ENCODE results near the gene EML4.
"Not testable (repeated sequence)": the region's sequence is repeated elsewhere in the genome, so short reads cannot be mapped to it uniquely, and the experiment has no call there.

EML4 gene

GRCh38 chr2:42368817-42369531 lies 199.8 kb downstream of the EML4 start:
- no peak overlapping the region for H3K4me3 ChIP-seq (ENCODE audit: low read depth in 1 of 2, low read length in 2 of 2)
- H3K27me3 ChIP-seq (ENCODE audit: control insufficient read depth in 1 of 2, insufficient read depth in 2 of 2, low read length in 2 of 2), result no peaks in the 10 kb centered on the region
- H3K27ac ChIP-seq (ENCODE audit: low read depth, low read length), result no peak overlapping the region
- H3K9me3 ChIP-seq (ENCODE audit: control insufficient read depth in 1 of 2, low read length in 2 of 2), result no peaks in the 10 kb centered on the region
- H3K36me3 ChIP-seq (ENCODE audit: control insufficient read depth in 1 of 2, insufficient read depth in 2 of 2, low read length in 2 of 2), result no peaks in the 10 kb centered on the region
- H3K4me1 ChIP-seq (ENCODE audit: control insufficient read depth in 1 of 2, insufficient read depth in 2 of 2, low read length in 2 of 2), result peaks cover 27 to 34% of the 10 kb centered on the region in 2 donors
- no peak overlapping the region for H3K9ac ChIP-seq (ENCODE audit: low read depth in 1 of 2, low read length in 2 of 2)

- no peak overlapping the region for H3K9ac ChIP-seq (ENCODE audit: low read depth in 1 of 2, low read length in 2 of 2)
- H3K36me3 ChIP-seq (ENCODE audit: control insufficient read depth in 1 of 2, insufficient read depth in 2 of 2, low read length in 2 of 2), result no peaks in the 10 kb centered on the region
- H3K4me3 ChIP-seq (ENCODE audit: low read depth in 1 of 2, low read length in 2 of 2), result no peak overlapping the region
- H3K27me3 ChIP-seq (ENCODE audit: control insufficient read depth in 1 of 2, insufficient read depth in 2 of 2, low read length in 2 of 2), result no peaks in the 10 kb centered on the region
- peaks cover 27 to 34% of the 10 kb centered on the region in 2 donors for H3K4me1 ChIP-seq (ENCODE audit: control insufficient read depth in 1 of 2, insufficient read depth in 2 of 2, low read length in 2 of 2)
- no peak overlapping the region for H3K27ac ChIP-seq (ENCODE audit: low read depth, low read length)
- no peaks in the 10 kb centered on the region for H3K9me3 ChIP-seq (ENCODE audit: control insufficient read depth in 1 of 2, low read length in 2 of 2)
These were observed 200.5 kb downstream of the EML4 start for GRCh38 chr2:42369532-42370229.

GRCh38 chr2:42371611-42372473 lies 202.7 kb downstream of the EML4 start:
- Histone ChIP-seq H3K9ac (ENCODE audit: low read depth in 1 of 2, low read length in 2 of 2) (no peak overlapping the region), H3K4me3 (ENCODE audit: low read depth in 1 of 2, low read length in 2 of 2) (no peak overlapping the region), H3K27me3 (ENCODE audit: control insufficient read depth in 1 of 2, insufficient read depth in 2 of 2, low read length in 2 of 2) (no peaks in the 10 kb centered on the region), H3K36me3 (ENCODE audit: control insufficient read depth in 1 of 2, insufficient read depth in 2 of 2, low read length in 2 of 2) (no peaks in the 10 kb centered on the region), H3K27ac (ENCODE audit: low read depth, low read length) (no peak overlapping the region), H3K4me1 (ENCODE audit: control insufficient read depth in 1 of 2, insufficient read depth in 2 of 2, low read length in 2 of 2) (peaks cover 27 to 34% of the 10 kb centered on the region in 2 donors), H3K9me3 (ENCODE audit: control insufficient read depth in 1 of 2, low read length in 2 of 2) (no peaks in the 10 kb centered on the region)

GRCh38 chr2:42372474-42373200 lies 203.5 kb downstream of the EML4 start:
- H3K4me3 ChIP-seq (ENCODE audit: low read depth in 1 of 2, low read length in 2 of 2), result no peak overlapping the region
- no peaks in the 10 kb centered on the region for H3K27me3 ChIP-seq (ENCODE audit: control insufficient read depth in 1 of 2, insufficient read depth in 2 of 2, low read length in 2 of 2)
- H3K9ac ChIP-seq (ENCODE audit: low read depth in 1 of 2, low read length in 2 of 2), result no peak overlapping the region
- no peaks in the 10 kb centered on the region for H3K9me3 ChIP-seq (ENCODE audit: control insufficient read depth in 1 of 2, low read length in 2 of 2)
- peaks cover 27 to 34% of the 10 kb centered on the region in 2 donors for H3K4me1 ChIP-seq (ENCODE audit: control insufficient read depth in 1 of 2, insufficient read depth in 2 of 2, low read length in 2 of 2)
- H3K27ac ChIP-seq (ENCODE audit: low read depth, low read length), result no peak overlapping the region
- H3K36me3 ChIP-seq (ENCODE audit: control insufficient read depth in 1 of 2, insufficient read depth in 2 of 2, low read length in 2 of 2), result no peaks in the 10 kb centered on the region

- no peak overlapping the region for H3K27ac ChIP-seq (ENCODE audit: low read depth, low read length)
- no peaks in the 10 kb centered on the region for H3K27me3 ChIP-seq (ENCODE audit: control insufficient read depth in 1 of 2, insufficient read depth in 2 of 2, low read length in 2 of 2)
- no peak overlapping the region for H3K9ac ChIP-seq (ENCODE audit: low read depth in 1 of 2, low read length in 2 of 2)
- H3K4me1 ChIP-seq (ENCODE audit: control insufficient read depth in 1 of 2, insufficient read depth in 2 of 2, low read length in 2 of 2), result peaks cover 13 to 22% of the 10 kb centered on the region in 2 donors
- H3K4me3 ChIP-seq (ENCODE audit: low read depth in 1 of 2, low read length in 2 of 2), result no peak overlapping the region
- H3K36me3 ChIP-seq (ENCODE audit: control insufficient read depth in 1 of 2, insufficient read depth in 2 of 2, low read length in 2 of 2), result no peaks in the 10 kb centered on the region
- H3K9me3 ChIP-seq (ENCODE audit: control insufficient read depth in 1 of 2, low read length in 2 of 2), result no peaks in the 10 kb centered on the region
These were observed 207.6 kb downstream of the EML4 start for GRCh38 chr2:42376758-42377157.

GRCh38 chr2:42378415-42378814 lies 209.3 kb downstream of the EML4 start:
- H3K27me3 ChIP-seq (ENCODE audit: control insufficient read depth in 1 of 2, insufficient read depth in 2 of 2, low read length in 2 of 2), result no peaks in the 10 kb centered on the region
- H3K27ac ChIP-seq (ENCODE audit: low read depth, low read length), result no peak overlapping the region
- peaks cover 5 to 14% of the 10 kb centered on the region in 2 donors for H3K4me1 ChIP-seq (ENCODE audit: control insufficient read depth in 1 of 2, insufficient read depth in 2 of 2, low read length in 2 of 2)
- H3K9ac ChIP-seq (ENCODE audit: low read depth in 1 of 2, low read length in 2 of 2), result no peak overlapping the region
- no peaks in the 10 kb centered on the region for H3K36me3 ChIP-seq (ENCODE audit: control insufficient read depth in 1 of 2, insufficient read depth in 2 of 2, low read length in 2 of 2)
- no peaks in the 10 kb centered on the region for H3K9me3 ChIP-seq (ENCODE audit: control insufficient read depth in 1 of 2, low read length in 2 of 2)
- no peak overlapping the region for H3K4me3 ChIP-seq (ENCODE audit: low read depth in 1 of 2, low read length in 2 of 2)

- H3K27me3 ChIP-seq (ENCODE audit: control insufficient read depth in 1 of 2, insufficient read depth in 2 of 2, low read length in 2 of 2); H3K36me3 ChIP-seq (ENCODE audit: control insufficient read depth in 1 of 2, insufficient read depth in 2 of 2, low read length in 2 of 2); H3K27ac ChIP-seq (ENCODE audit: low read depth, low read length); H3K4me3 ChIP-seq (ENCODE audit: low read depth in 1 of 2, low read length in 2 of 2); H3K9ac ChIP-seq (ENCODE audit: low read depth in 1 of 2, low read length in 2 of 2); H3K9me3 ChIP-seq (ENCODE audit: control insufficient read depth in 1 of 2, low read length in 2 of 2): not testable (repeated sequence)
- peaks cover 5 to 16% of the 10 kb centered on the region in 2 donors for H3K4me1 ChIP-seq (ENCODE audit: control insufficient read depth in 1 of 2, insufficient read depth in 2 of 2, low read length in 2 of 2)
These were observed 210.9 kb downstream of the EML4 start for GRCh38 chr2:42380026-42380425.

GRCh38 chr2:42382144-42382543 lies 213.0 kb downstream of the EML4 start:
- Histone ChIP-seq H3K27me3 (ENCODE audit: control insufficient read depth in 1 of 2, insufficient read depth in 2 of 2, low read length in 2 of 2) (no peaks in the 10 kb centered on the region), H3K9me3 (ENCODE audit: control insufficient read depth in 1 of 2, low read length in 2 of 2) (no peaks in the 10 kb centered on the region), H3K27ac (ENCODE audit: low read depth, low read length) (no peak overlapping the region), H3K4me1 (ENCODE audit: control insufficient read depth in 1 of 2, insufficient read depth in 2 of 2, low read length in 2 of 2) (peaks cover 5 to 16% of the 10 kb centered on the region in 2 donors), H3K9ac (ENCODE audit: low read depth in 1 of 2, low read length in 2 of 2) (no peak overlapping the region), H3K4me3 (ENCODE audit: low read depth in 1 of 2, low read length in 2 of 2) (no peak overlapping the region), H3K36me3 (ENCODE audit: control insufficient read depth in 1 of 2, insufficient read depth in 2 of 2, low read length in 2 of 2) (no peaks in the 10 kb centered on the region)
